DMS153 (cell line): ENCODE results near the gene D2HGDH.
"Not testable (repeated sequence)": the region's sequence is repeated elsewhere in the genome, so short reads cannot be mapped to it uniquely, and the experiment has no call there.

Experiments
- DNase-seq: peaks from one replicate; lab custom pipeline; 2025; lab: John Stamatoyannopoulos, UW

D2HGDH gene

DNA sequence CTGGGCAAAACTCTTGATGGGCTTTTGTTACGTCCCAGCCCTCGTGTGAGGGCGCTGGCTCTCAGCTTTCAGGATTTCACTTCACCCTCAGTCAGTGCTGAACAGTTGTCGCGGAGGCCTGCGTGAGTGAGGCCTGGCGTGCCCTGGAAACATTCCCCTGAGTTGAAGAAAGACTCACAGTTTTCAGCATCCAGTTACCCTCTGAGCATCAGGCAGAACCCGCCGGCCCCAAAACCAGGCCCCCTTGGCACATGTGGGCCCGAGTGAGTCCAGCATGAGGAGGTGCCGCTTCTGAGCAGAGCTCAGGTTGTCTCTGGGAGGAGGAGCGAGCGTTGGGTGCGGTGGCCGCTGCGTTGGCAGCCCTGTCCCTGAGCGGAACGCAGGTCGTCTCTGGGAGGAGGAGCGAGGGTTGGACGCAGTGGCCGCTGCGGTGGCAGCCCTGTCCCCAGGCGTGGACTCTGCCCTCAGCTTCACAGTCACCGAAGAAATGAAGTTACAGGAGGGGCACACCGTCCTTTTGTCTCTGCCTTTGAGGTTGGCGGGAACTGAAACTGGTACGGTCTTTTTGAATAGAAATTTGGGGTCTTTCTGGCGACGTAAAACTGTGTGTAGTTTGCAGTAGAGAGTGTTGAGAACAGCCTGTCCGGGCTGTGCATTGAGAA is 74.4 kb downstream of the D2HGDH start, which contains the start of gene NEU4:
Gene NEU4, plus strand, starts transcription at position 473 of the 662 bp plus-strand sequence. CDS start 5,292 bp downstream, outside the sequence.
- no peak for DNase-seq

GRCh38 chr2:241809383-241810306 is 75.2 kb downstream of the D2HGDH start:
- no peak for DNase-seq

- DNase-seq, result no peak
Measured at GRCh38 chr2:241810307-241811200, 76.1 kb downstream of the D2HGDH start.

DNA sequence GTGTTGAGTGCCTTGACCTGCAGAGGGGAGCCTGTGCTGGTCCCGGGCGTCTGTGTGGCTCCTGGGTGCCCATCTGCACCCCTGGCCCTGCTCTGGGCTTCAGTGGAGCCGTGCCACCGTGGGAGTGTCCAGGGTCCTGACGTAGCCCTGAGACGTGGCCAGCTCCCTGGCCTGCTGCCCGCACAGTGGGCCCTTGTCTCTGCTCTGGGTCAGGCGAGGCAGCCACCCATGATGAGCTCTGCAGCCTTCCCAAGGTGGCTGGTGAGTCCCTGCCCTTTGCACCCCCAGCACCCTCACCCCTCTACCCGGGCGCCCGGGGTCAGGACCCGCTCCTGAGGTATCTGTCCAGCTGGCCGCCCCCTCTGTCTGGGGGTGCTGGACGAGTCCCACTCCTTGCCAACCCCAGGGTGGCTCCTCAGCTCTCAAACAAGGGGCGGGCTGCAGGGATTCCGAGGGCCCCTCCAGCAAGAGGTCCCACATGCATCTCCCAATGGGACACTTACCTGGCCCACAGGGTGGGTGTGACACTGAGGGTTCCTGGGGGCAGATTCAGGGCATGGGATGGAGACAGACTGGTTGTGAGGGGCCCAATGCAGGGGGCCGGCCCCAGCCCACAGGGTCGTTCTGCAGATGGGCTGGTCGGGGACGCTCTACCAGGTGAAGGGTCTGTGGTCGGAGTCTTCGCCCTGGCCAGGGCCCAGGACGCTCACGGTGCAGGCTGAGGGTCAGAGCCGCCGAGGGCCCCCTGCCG is 76.9 kb downstream of the D2HGDH start:
- no peak for DNase-seq

DNA sequence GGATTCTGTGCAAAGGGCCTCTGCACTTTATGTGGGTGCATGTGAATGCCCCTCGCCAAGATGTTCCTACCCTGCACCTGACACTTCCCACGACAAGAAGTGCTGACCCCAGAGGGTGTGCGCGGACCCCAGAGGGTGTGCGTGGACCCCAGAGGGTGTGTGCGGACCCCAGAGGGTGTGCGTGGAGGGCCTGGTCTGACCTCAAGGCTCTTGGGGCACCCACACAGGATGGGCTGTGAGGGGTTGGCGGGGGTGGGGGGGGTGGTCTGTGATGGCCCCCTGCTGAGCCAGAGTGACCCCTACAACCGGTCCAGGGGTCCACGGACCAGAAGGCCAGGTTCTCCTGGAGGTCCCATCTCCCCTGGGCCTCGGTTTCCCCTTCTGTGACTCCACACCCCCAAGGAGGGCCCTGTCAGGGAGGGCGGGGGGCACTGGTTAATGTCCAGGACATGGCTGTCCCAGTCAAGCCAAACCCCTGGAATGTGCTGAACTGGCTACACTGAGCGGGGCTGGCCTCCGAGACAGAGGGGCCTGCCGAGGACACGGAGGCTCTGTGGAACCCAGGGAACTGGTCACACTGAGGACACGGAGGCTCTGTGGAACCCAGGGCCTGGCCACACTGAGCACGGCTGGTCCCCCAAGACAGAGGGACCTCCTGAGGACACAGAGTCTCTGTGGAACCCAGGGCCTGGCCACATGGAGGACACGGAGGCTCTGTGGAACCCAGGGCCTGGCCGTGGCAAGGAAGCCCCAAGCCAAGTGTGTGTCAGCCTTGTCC is 77.7 kb downstream of the D2HGDH start:
- DNase-seq, result no peak

DNA sequence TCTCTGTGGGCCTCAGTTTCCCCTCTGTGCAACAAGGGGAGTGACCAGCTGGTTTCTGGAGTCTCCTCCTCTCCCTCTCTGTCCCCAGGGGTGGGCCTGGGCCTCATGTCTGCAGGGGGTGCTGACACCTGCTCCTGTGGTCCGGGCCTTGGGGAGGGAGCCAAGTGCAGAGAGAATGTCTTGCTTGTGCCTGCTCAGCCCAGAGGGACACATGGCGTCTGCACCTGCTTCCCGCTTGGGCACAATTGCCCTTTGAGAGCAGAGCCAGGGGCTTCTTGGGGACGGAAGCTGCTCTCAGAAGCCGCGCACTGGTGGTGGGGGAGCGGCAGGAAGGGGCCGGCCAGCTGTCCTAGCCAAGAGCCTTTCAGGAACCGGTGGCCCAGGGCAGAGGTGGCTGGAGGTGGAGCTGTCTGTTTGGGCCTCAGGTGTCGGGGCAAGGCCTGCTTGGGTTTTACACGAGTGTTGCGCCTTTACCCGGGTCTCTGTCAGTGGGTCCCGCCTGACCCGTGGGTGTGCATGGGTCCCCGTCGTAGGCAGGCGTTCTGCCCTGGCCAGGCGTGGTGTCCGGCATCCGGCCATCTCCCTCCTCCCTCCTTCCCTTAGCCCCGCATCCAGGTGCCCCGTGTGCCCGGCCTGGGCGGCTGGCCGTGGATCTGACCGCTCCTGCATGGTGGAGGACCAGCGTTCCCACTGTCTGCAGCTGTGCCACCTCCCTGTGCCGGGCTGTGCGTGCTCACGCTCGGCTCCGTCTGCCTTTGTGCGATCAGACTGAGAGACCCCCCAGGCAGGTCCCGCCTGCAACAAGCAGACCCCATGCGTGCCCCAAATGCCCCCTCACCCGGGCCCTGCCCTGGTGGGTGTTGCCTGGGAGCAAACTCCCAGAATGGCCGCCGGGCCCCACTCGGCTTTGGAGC is 78.6 kb downstream of the D2HGDH start:
- no peak for DNase-seq

DNA sequence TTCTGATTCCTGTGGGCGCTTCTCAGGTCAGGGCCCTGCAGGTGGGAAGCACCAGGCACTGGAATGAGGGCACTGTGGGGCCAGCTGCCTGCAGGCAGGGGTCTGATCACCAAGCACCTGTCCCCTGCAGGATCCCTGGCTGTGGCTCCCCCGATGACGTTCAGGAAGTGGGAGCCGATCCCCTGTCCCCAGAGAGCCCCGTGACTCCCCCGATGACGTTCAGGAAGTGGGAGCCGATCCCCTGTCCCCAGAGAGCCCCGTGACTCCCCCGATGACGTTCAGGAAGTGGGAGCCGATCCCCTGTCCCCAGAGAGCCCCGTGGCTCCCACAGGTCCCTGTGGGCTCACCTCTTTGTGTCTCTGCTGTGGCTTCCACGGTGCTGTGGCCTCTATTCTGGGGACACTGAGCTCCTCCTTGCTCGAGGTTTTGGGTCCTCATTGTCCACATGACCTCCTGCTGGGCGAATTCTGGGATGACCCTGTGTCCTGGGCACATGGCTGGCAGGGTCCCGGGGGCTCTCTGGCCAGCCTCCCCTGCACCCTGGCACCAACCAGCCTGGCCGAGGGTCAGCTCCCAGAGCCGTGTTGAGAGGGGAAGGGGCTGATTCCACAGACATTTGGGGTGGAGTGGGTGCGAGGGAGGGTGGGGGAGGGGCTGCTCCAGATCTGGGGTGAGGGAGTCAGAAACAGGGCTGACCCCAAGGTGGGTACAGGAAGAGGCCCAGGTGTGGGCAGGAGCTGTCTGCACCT is 79.4 kb downstream of the D2HGDH start:
- no peak for DNase-seq

DNA sequence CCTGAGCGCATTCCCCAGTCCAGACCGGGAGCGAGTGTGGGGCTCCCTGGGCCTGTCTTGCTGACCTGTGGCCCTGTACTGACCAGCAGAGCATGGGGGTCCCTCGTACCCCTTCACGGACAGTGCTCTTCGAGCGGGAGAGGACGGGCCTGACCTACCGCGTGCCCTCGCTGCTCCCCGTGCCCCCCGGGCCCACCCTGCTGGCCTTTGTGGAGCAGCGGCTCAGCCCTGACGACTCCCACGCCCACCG is 79.9 kb downstream of the D2HGDH start:
- no peak for DNase-seq

GRCh38 chr2:241814643-241815476 is 80.4 kb downstream of the D2HGDH start:
- no peak for DNase-seq

DNA sequence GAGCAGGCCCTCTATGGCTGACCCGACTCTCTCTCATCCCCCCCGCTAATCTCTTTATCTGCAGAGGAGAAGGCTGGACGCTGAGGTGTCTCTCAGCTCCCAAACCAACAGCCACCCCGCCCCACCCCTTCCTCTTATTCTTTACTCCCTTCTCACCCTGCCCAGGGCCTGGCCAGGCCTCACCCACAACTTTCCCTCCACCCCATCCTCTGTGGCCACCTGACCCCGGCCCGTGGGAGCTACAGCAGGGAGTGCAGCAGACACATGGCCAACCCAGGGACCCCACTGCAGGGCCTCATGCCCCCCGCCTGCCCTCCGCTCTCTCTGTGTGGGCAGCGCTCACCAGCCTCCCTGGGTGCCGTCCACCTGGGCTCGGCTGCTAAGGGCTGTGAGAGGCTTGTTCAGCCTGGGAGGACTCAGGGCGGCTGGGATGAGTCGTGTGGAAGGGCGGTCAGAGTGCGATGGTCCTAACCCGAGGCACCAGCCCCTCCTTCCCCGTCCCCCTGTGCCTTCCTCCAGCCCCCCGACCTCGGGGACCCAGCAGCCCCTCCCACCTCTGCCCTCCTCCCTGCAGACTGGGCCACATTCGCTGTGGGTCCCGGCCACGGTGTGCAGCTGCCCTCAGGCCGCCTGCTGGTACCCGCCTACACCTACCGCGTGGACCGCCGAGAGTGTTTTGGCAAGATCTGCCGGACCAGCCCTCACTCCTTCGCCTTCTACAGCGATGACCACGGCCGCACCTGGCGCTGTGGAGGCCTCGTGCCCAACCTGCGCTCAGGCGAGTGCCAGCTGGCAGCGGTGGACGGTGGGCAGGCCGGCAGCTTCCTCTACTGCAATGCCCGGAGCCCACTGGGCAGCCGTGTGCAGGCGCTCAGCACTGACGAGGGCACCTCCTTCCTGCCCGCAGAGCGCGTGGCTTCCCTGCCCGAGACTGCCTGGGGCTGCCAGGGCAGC is 81.3 kb downstream of the D2HGDH start:
- DNase-seq, result no peak

GRCh38 chr2:241816431-241817121 is 82.1 kb downstream of the D2HGDH start:
- no peak for DNase-seq

DNA sequence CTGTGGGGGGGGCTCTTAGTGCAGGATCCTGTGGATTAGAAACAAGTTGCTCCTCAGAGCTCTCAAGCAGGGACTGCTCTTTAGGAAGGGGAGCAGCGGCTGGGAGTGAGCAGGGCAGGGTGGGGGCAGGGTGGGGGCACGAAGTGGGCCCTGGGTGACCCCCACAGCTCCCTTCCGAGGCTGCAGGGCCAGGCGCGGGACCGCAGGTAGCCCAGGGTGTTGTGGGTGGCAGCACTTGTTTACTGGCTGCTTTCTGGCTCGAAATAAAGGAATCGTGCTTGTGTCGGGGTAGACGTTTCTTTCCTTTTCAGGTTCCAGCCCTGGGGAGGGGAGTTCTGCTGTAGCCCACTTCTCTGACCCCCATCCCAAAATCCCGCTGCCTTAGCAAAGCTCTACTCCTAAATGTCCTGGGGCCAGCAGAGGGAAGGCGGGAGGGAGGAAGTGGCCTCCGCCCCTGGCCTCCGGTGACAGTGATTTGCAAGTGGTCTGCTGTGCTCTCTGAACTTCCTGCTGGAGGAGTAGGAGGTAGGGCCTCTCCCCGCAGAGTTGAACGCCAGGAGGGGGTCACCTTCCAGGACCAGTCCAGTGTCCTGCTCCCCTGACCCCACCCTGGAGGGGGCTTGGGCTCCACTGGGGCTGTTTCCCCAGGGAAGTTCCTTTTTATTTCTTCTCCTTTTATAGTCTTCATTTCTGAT is 82.8 kb downstream of the D2HGDH start:
- no peak for DNase-seq

DNA sequence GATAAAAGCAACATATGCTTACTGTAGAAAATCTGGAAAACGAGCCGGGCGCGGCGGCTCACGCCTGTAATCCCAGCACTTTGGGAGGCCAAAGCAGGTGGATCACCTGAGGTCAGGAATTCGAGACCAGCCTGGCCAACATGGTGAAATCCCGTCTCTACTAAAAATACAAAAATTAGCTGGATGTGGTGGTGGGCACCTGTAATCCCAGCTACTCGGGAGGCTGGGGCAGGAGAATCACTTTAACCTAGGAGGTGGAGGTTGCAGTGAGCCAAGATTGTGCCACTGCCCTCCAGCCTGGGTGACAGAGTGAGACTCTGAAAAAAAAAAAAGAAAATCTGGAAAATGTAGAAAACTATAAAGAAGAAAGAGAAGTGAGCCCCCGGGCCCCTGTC is 83.4 kb downstream of the D2HGDH start:
- not testable (repeated sequence) for DNase-seq
